GM12878 (cell line): ENCODE measurements around the gene AGXT. TPM values are rescaled to one million over a fixed set of nuclear protein-coding genes. Genes with fewer than 3 reads are reported as not detected.

Experiments
- ATAC-seq: fragments of 200-7000 bp; cut with Tn5 transposase; 3 replicates; pipeline ENCODE4 v1.9.1; 2020; ENCODE audit warnings: mild to moderate bottlenecking, moderate library complexity
- BruUV-seq: library from RNA; stranded (reverse); fragments of 400-500 nt; replicated peaks from 2 replicates; lab custom pipeline; 2021; lab: Mats Ljungman, UMichigan
- CTCF ChIA-PET: fragments of 300-600 bp; sonication (Branson Sonifier 250); formaldehyde crosslinking; extraction: SDS; loops from one replicate; lab custom pipeline; 2021; ENCODE audit warnings: inconsistent platforms; lab: Yijun Ruan, JAX
- POLR2A ChIA-PET: fragments of 350-600 bp; formaldehyde crosslinking; extraction: SDS; loops from one replicate; lab custom pipeline; 2021; ENCODE audit warnings: inconsistent platforms; lab: Charles Lee
- RAD21 ChIA-PET: fragments of 300-600 bp; sonication (Branson Sonifier 250); formaldehyde crosslinking; loops from one replicate; lab custom pipeline; 2023; ENCODE audit warnings: antibody characterized with exemption; ENCODE audit not compliant: unreplicated experiment; lab: Charles Lee
- SMC1A ChIA-PET: fragments of 300-600 bp; sonication (Branson Sonifier 250); formaldehyde crosslinking; loops from one replicate; lab custom pipeline; 2023; ENCODE audit not compliant: unreplicated experiment, uncharacterized antibody; lab: Charles Lee
- DNase-seq: peaks from one replicate; pipeline ENCODE4 v3.0.0-alpha.2; 2011; ENCODE audit warnings: low read depth, low spot score
- FAIRE-seq: peaks from 3 replicates; lab custom pipeline; 2011; peaks lifted over from hg19 to GRCh38; lab: Jason Lieb, UNC
- H2AFZ ChIP-seq: 2 replicates; pipeline ENCODE4 v1.6.0; 2011; ENCODE audit warnings: low read depth, low read length, control low read depth; ENCODE audit not compliant: control insufficient read depth
- H3K27ac ChIP-seq: 2 replicates; pipeline ENCODE4 v1.5.1; 2011; ENCODE audit warnings: control low read depth; ENCODE audit not compliant: control insufficient read depth, insufficient read depth
- H3K27me3 ChIP-seq, 2 experiments: replicated peaks in 1 of 2; 2 replicates each; pipeline versions ENCODE4 v1.6.0 to v1.6.1; 2011; ENCODE audit warnings: low read length in 1 of 2; ENCODE audit not compliant: control insufficient read depth in 2 of 2, insufficient read depth in 2 of 2
- H3K36me3 ChIP-seq, 2 experiments: 2 replicates each; pipeline ENCODE4 v1.5.1; 2011; ENCODE audit warnings: low read length in 1 of 2; ENCODE audit not compliant: control insufficient read depth in 2 of 2, insufficient read depth in 2 of 2
- H3K4me1 ChIP-seq: 2 replicates; pipeline ENCODE4 v1.6.1; 2011; ENCODE audit warnings: mild to moderate bottlenecking, low read length, moderate library complexity, mixed read lengths; ENCODE audit not compliant: control insufficient read depth, insufficient read depth
- H3K4me2 ChIP-seq: 2 replicates; pipeline ENCODE4 v1.6.0; 2011; ENCODE audit warnings: control low read depth; ENCODE audit not compliant: control insufficient read depth, insufficient read depth
- H3K4me3 ChIP-seq: fragments of 200-600 bp; sonication (generic); 2 replicates; pipeline ENCODE4 v1.5.1; 2016
- H3K79me2 ChIP-seq: 2 replicates; pipeline ENCODE4 v1.6.0; 2011; ENCODE audit warnings: low read length; ENCODE audit not compliant: control insufficient read depth, insufficient read depth
- H3K9ac ChIP-seq: 2 replicates; pipeline ENCODE4 v1.8.0; 2011; ENCODE audit warnings: low read length, control low read depth, mixed read lengths; ENCODE audit not compliant: control insufficient read depth, insufficient read depth
- H3K9me3 ChIP-seq: replicated peaks from 3 replicates; pipeline ENCODE4 v1.5.1; 2011; ENCODE audit warnings: mild to moderate bottlenecking, low read length; ENCODE audit not compliant: control insufficient read depth, insufficient read depth
- H4K20me1 ChIP-seq: 2 replicates; pipeline ENCODE4 v1.6.0; 2011; ENCODE audit not compliant: control insufficient read depth, insufficient read depth
- KDM1A ChIP-seq: fragments of 200-600 bp; sonication (generic); IDR thresholded peaks from 2 replicates; pipeline ENCODE4 v1.6.1; 2016; ENCODE audit warnings: borderline replicate concordance
- NRF1 ChIP-seq: conservative IDR thresholded peaks from 2 replicates; pipeline ENCODE4 v1.6.1; 2011; ENCODE audit warnings: mild to moderate bottlenecking, low read depth, low read length, improper control_type of control experiment
- POLR2AphosphoS2 ChIP-seq: IDR thresholded peaks from 2 replicates; pipeline ENCODE4 v1.6.1; 2011; ENCODE audit warnings: low read depth, mild to moderate bottlenecking, low read length, improper control_type of control experiment, moderate library complexity
- POU2F2 ChIP-seq: IDR thresholded peaks from 3 replicates; pipeline ENCODE4 v1.6.1; 2011; ENCODE audit warnings: low read depth, mild to moderate bottlenecking, low read length, borderline replicate concordance
- SUPT20H ChIP-seq: IDR thresholded peaks from 2 replicates; pipeline ENCODE4 v1.6.1; 2011; ENCODE audit warnings: low read depth, mild to moderate bottlenecking, low read length, moderate library complexity, borderline replicate concordance; ENCODE audit not compliant: control insufficient read depth
- TCF3 ChIP-seq: IDR thresholded peaks from 2 replicates; pipeline ENCODE4 v1.6.1; 2012; ENCODE audit warnings: low read depth, mild to moderate bottlenecking, low read length, borderline replicate concordance; ENCODE audit not compliant: insufficient read depth
- YBX1 ChIP-seq: fragments of 450-650 bp; IDR thresholded peaks from 2 replicates; pipeline ENCODE4 v1.6.1; 2016; ENCODE audit warnings: antibody characterized with exemption
- WGBS: methylation state at CpG from one replicate; pipeline ENCODE4 v1.1.6; 2016; ENCODE audit warnings: low lambda C conversion rate; ENCODE audit not compliant: insufficient replicate concordance, insufficient coverage; ENCODE audit errors: missing lambda C conversion rate; 5-methylcytosine and 5-hydroxymethylcytosine counted together
- in situ Hi-C: fragments of 300-500 bp; cut with MboI; formaldehyde crosslinking; loops from 9 replicates; pipeline ENCODE4 v1.14.3; 2018; ENCODE audit warnings: mixed read lengths
- intact Hi-C: fragments of 100-400 bp; cut with micrococcal nuclease; formaldehyde crosslinking; loops from one replicate; pipeline ENCODE4 v1.14.2; 2022; ENCODE audit not compliant: unreplicated experiment
- polyA plus RNA-seq, 11 experiments: library from polyadenylated mRNA; depleted of rRNA in 4 of 11; unstranded in 6 of 11; stranded (reverse) in 5 of 11; fragments of >200 nt; fragmentation: Nextera tagmentation in 4 of 11; fragmentation: Illumina TruSeq in 1 of 11; extraction: Ambion mirVana in 4 of 11; extraction: Trizol in 1 of 11; gene quantifications; 1 replicate in 1 of 11; 2 replicates in 10 of 11; pipeline versions ENCODE4 v1.2.1 to v1.2.3, GENCODE V29; 2011 to 2016; ENCODE audit warnings: inconsistent platforms in 2 of 11, missing spikeins in 2 of 11, low read depth in 1 of 11
- total RNA-seq, 4 experiments: library from RNA; depleted of rRNA in 3 of 4; stranded (reverse); fragments of >200 nt in 3 of 4; fragmentation: Illumina TruSeq in 1 of 4; extraction: Trizol in 1 of 4; gene quantifications; 2 replicates each; pipeline versions ENCODE4 v1.2.1 to v1.2.3, GENCODE V29; 2013 to 2021
- TF ChIP-seq, protein P1 (sequence below): fragments of 450-650 bp; IDR thresholded peaks from 2 replicates; pipeline ENCODE4 v1.6.1; 2017; ENCODE audit warnings: borderline replicate concordance

AGXT gene
- total and polyA plus RNA-seq, 10 of the 15 experiments (the other 5 are each of a cell fraction or from before 2014, with no cell fraction given) = 0.18 TPM; not detected in 9

DNA sequence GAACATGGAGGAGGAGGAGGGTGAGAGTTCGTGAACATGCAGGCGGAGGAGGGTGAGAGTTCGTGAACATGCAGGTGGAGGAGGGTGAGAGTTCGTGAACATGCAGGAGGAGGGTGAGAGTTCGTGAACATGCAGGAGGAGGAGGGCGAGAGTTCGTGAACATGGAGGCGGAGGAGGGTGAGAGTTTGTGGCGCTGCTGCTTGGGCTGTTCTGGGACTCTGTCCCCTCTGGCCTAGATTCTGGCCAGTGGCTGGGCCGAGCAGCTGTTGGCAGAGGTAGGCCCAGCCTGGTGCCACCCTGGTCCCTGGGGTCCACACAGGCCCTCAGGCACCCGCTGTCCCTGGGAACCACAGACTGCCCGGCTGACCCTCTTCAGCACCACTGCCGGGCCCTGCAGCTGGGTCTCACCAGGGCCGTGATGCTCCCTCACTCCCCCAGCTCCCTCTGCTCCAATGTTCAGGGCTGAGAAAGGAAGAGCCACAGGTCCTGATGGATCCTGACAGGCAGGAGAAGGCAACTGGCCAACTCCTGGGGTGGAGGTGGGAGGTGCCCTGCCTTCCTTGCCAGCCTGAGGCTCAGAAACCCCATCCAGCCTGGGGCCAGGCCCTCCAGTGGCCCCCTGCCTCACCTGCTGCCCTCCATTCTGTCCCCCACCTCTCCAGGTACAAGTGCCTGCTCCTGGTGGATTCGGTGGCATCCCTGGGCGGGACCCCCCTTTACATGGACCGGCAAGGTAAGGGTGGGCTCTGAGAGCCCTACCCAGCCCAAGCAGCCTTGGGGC lies 3.9 kb downstream of the AGXT start:
- no peak overlapping the region for H3K4me3 ChIP-seq
- intact Hi-C loops = no loop called here
- DNase-seq (no peak), ATAC-seq (no peak), FAIRE-seq (no peak)
- POLR2A ChIA-PET = no interaction called here
- H3K36me3 ChIP-seq = no peaks in the 10 kb centered on the region
- H4K20me1 ChIP-seq = no peaks in the 10 kb centered on the region
- no peak overlapping the region for H3K27ac ChIP-seq
- 46% methylated on average over 17 of the region's 17 CpGs for WGBS
- CTCF ChIA-PET = no interaction called here
- SMC1A ChIA-PET = no interaction called here
- no peaks in the 10 kb centered on the region for H3K79me2 ChIP-seq
- H3K9ac ChIP-seq = no peak overlapping the region
- no peak overlapping the region for H2AFZ ChIP-seq
- no peak overlapping the region for H3K4me2 ChIP-seq
- in situ Hi-C loops = no loop called here
- TF ChIP-seq KDM1A (no peak), SUPT20H (no peak), POU2F2 (no peak), YBX1 (no peak), POLR2AphosphoS2 (no peak), NRF1 (no peak), TCF3 (no peak)
- TF ChIP-seq, protein P1, sequence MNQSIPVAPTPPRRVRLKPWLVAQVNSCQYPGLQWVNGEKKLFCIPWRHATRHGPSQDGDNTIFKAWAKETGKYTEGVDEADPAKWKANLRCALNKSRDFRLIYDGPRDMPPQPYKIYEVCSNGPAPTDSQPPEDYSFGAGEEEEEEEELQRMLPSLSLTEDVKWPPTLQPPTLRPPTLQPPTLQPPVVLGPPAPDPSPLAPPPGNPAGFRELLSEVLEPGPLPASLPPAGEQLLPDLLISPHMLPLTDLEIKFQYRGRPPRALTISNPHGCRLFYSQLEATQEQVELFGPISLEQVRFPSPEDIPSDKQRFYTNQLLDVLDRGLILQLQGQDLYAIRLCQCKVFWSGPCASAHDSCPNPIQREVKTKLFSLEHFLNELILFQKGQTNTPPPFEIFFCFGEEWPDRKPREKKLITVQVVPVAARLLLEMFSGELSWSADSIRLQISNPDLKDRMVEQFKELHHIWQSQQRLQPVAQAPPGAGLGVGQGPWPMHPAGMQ = no peak
- RAD21 ChIA-PET = no interaction called here
- H3K9me3 ChIP-seq = no peaks in the 10 kb centered on the region
- H3K27me3 ChIP-seq = peaks cover 0 to 4% of the 10 kb centered on the region in 2 experiments; a peak in 3 of 4 replicates
- BruUV-seq = no TSS peak
- H3K4me1 ChIP-seq = no peaks in the 10 kb centered on the region
